Measurements from ENCODE around the gene WDR64.

Gene WDR64

DNA sequence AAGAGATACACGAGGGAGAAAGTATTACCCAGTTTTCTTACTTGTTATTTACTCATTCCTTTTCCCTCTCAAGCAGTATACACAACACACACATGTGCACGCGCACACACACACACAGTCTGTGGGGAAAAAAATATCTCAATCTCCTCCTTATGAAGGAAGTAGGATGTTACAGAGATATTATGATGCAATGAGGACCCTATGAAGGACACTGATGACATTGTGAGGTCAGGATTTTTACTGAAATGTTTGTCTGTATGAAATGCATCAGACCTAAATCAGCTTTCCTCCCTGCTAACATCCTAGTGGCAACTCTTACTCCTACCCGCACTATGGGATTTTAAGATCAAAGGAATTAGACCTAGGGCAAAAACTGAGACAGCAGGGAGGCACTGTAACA is at the start of gene WDR64:
Gene WDR64, plus strand, starts transcription at position 270 of the 400 bp plus-strand sequence. CDS start 204 bp downstream, outside the sequence.
- DNase-seq (ENCODE audit: low read depth), result no peak

GRCh38 chr1:241603731-241604245 is 48.3 kb upstream of the WDR64 start:
- no peak for DNase-seq (ENCODE audit: low read depth)

GRCh38 chr1:241605146-241605805 is 46.8 kb upstream of the WDR64 start:
- DNase-seq (ENCODE audit: low read depth), result no peak

DNA sequence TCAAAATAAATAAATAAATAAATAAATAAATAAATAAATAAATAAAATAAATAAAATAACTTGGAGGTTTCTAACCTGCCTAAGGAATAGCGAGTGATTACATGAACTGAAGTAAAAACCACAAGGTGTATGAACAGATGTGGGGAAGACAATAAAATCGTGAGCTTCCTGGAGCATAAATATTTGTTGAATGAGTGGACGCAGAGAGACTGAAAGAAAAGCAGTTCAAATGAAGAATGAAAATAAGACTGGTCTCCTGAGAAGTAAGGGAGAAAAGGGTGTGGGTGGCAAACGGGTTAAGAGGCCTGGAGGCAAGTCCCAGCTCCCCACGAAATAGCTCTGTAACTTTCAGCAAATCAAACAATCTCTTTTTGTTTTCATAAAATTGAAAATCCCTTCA is 45.5 kb upstream of the WDR64 start:
- DNase-seq (ENCODE audit: low read depth), result no peak

DNA sequence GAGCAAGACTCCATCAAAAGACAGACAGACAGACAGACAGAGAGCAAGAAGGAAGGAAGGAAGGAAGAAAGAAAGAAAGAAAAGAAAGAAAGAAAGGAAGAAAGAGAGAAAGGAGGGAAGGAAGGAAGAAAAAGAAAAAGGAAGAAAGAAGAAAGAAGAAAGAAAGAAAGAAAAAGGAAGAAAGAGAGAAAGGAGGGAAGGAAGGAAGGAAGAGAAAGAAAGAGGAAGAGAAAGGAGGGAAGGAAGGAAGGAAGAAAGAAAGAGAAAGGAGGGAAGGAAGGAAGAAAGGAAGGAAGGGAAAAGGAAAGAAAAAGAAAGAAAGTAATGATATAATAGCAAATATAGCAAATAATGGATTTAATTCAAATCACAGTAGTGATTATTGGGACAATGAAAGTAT is 44.6 kb upstream of the WDR64 start:
- no peak for DNase-seq (ENCODE audit: low read depth)

DNA sequence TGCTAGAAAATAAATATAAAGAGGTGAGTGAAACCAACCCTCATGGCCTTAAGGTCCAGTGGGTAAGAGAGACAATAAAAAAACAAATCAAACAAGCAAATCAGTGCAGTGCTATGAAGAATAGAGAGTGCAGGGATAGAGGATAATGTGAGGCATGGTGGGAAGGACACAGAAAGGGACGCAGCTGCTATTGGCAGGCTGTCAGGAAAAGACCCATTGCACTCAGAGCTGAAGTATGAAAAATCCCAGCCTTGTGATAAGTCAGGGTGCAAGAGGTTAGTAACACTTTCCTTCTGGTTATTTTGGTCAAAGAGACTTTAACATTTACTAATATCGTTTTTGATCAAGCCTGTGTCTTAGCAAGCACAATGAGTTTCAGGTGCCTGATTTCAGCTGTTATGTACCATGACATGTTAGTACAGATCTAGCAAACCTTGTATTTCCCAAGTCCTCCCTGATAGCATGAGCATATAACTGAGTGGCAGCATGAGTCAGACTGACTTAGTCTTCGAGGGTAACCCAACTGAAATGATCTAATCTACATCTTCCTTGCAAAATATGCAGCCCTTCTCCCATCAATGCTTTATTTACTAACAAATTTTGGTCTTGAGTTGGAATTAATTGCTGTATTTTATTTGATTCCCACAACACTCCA is 43.6 kb upstream of the WDR64 start:
- DNase-seq (ENCODE audit: low read depth), result no peak

DNA sequence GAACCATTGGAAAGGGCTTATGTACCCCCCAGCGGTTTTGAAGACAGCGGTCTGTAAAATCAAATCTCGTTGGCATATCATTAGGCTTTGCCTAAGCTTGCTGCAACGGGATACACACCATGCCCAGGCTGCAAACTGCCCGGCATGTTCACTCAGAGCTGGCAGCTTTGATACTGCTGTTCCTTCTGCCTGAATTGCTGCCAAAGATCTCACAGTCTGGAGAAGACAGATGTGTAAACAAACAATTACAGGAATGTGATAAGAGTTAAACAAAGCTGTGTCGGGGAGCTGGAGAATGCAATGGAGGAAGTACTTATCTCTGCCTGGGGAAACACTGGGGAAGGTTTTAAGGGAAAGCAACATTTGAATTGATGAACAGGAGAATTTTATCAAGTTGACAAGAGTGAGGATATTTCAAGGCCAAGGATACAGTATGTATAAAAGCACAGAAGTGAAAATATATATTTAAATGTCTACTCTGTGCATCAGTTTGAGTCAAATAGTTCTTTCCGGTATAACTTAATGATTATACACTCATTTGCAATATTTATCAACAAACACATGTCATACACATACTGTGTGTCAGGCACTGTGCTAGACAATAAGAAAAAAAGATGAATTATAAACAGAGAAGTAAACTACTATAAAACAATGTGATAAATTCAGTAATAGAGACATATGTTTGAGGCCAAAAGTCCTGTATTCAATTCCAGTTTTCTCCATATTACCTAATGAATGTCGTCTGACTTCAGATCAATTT is 41.8 kb upstream of the WDR64 start:
- no peak for DNase-seq (ENCODE audit: low read depth)

GRCh38 chr1:241611063-241611462 is 41.0 kb upstream of the WDR64 start:
- DNase-seq (ENCODE audit: low read depth), result no peak

GRCh38 chr1:241611736-241612135 is 40.3 kb upstream of the WDR64 start:
- DNase-seq (ENCODE audit: low read depth), result no peak

GRCh38 chr1:241612533-241613477 is 39.3 kb upstream of the WDR64 start:
- peak; percentile 83 for DNase-seq (ENCODE audit: low read depth)

- DNase-seq (ENCODE audit: low read depth), result no peak
Measured at GRCh38 chr1:241614144-241614543, 37.9 kb upstream of the WDR64 start.

DNA sequence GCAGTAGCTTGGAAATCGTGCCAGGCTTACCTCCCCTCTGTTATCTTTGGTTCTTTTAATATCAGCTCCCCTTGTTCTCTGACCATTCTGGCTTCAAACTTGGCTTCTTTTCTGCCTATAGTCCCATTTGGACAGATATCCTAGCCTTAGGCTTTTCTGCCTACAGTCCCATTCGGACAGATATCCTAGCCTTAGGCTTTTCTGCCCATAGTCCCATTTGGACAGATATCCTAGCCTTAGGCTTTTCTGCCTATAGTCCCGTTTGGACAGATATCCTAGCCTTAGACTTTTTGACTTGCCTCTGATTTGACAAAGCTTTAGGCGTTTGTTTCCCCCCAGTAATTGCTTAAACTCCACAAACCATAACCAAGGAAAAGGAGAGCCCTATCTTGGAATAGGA is 37.5 kb upstream of the WDR64 start:
- no peak for DNase-seq (ENCODE audit: low read depth)

- DNase-seq (ENCODE audit: low read depth), result no peak
Measured at GRCh38 chr1:241615043-241615974, 36.8 kb upstream of the WDR64 start.

- DNase-seq (ENCODE audit: low read depth), result no peak
Measured at GRCh38 chr1:241617426-241617825, 34.7 kb upstream of the WDR64 start.

- DNase-seq (ENCODE audit: low read depth), result no peak
Measured at GRCh38 chr1:241622669-241623068, 29.4 kb upstream of the WDR64 start.

- DNase-seq (ENCODE audit: low read depth), result no peak
Measured at GRCh38 chr1:241624935-241625334, 27.1 kb upstream of the WDR64 start.

DNA sequence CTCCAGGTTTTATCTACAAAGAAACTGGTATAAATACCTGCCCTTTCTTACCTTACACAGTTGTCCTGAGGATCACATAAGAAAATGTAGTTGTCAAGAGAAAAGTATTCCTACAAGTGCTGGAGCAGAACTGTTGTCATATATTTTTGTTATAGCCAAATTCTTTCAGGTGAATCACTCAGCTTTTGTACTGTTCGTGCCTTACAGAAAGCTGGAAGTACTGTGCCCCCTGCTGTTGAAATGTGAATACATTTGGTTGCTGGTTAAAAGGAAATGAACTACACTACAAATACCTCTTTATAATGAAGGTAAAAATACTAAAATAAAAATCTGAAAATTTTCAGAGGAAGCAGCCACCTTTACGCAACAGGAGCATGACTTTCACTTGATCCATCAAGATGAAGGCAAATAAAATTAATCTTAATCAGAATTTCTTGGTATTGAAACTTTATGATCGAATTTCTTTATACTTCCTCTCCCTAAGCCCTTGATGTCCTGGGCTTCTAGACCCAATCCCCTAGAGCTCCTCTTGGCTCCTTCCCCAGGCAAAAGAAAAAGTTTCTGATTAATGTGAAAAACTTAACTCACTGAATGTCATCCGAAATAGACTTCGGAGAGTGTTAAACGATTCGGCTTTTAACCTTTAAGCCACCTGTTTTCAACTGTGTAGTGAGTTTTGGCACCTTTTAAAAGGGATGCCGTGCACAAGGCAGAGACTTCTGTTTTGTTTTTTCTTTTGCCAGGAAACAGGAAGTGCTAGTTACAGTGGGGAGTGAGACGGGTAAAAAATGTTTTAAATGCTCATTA is 24.4 kb upstream of the WDR64 start:
- no peak for DNase-seq (ENCODE audit: low read depth)

GRCh38 chr1:241630005-241630404 is 22.1 kb upstream of the WDR64 start:
- no peak for DNase-seq (ENCODE audit: low read depth)

GRCh38 chr1:241630476-241630875 is 21.6 kb upstream of the WDR64 start:
- DNase-seq (ENCODE audit: low read depth), result no peak

DNA sequence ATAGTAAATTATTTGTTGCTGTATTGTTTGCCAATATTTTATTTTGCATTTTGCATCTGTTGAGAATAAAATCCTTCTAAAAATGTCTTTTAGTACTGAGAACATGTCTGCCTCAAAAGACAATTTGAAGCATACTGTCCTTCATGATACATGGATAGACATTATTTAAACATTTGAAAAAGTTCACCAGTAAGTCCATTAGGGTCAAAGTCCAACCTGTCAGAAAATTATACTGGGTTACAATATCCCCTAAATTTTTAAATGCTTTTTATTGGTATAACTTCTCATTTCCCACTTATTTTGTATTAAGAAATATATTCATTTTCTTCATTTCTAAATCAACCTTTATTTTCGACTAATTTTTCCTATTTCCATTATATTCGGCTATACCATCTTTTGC is 21.2 kb upstream of the WDR64 start:
- DNase-seq (ENCODE audit: low read depth), result no peak

Measured in HS-5 (cell line).